ENCODE results near the gene CCBE1.

The CCBE1 gene

DNA sequence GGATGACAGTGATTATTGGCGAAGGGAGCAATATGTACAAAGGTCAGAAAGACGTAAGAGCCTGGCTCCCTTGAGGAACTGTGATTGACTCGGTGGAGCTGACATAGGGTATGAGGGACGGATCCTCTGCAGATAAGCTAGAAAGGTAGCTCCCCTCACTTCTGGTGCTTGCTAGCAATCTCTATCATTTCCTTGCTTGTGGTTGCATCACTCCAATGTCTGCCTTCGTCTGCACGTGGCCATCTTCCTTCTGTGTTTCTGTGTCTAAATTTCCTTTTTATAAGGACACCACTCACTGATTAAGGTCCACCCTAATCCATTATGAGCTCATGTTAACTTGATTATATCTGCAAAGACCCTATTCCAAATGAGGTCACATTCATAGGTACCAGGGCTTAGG lies 315.3 kb downstream of the CCBE1 start:
- DNase-seq, result no peak

All from inflammatory macrophage (primary cell).